ENCODE measurements around the gene ADAMTS18. TPM values are rescaled to one million over a fixed set of nuclear protein-coding genes. Genes with fewer than 3 reads are reported as not detected.

ADAMTS18 gene
- total RNA-seq, 1 experiment from 2014 or later: not detected

- Histone ChIP-seq H3K27me3 (replicated peaks; ENCODE audit: insufficient read depth, low read depth, low read length, poor library complexity) (peaks cover 5% of the 10 kb centered on the region), H3K36me3 (ENCODE audit: insufficient read depth, low read length, poor library complexity, severe bottlenecking) (no peaks in the 10 kb centered on the region), H3K27ac (ENCODE audit: low read depth, low read length, poor library complexity, severe bottlenecking) (no peak overlapping the region), H3K9me3 (ENCODE audit: low read depth, low read length, poor library complexity, severe bottlenecking) (no peaks in the 10 kb centered on the region), H3K4me3 (ENCODE audit: low read depth, low read length, poor library complexity, severe bottlenecking) (no peak overlapping the region), H3K4me1 (ENCODE audit: insufficient read depth, low read length, poor library complexity, severe bottlenecking) (no peaks in the 10 kb centered on the region)
- DNase-seq (ENCODE audit: low spot score): no peak
- CTCF ChIA-PET: no interaction called here
- TF ChIP-seq EZH2 (IDR thresholded peaks at IDR 0.05; ENCODE audit: borderline replicate concordance, low read depth, low read length, poor library complexity, severe bottlenecking) (no peak), CTCF (conservative IDR thresholded peaks at IDR 0.05; ENCODE audit: low read depth, low read length) (no peak)
- no TSS peak for BruUV-seq (replicated peaks)
- intact Hi-C loops (cut with micrococcal nuclease; ENCODE audit: unreplicated experiment): no loop called here
- POLR2A ChIA-PET (ENCODE audit: low non-redundant PET): no interaction called here
These were observed 32.2 kb downstream of the ADAMTS18 start for GRCh38 chr16:77402672-77403071.

GRCh38 chr16:77402118-77402517 is 32.7 kb downstream of the ADAMTS18 start:
- CTCF ChIA-PET: no interaction called here
- intact Hi-C loops (cut with micrococcal nuclease; ENCODE audit: unreplicated experiment): no loop called here
- DNase-seq (ENCODE audit: low spot score): no peak
- no TSS peak for BruUV-seq (replicated peaks)
- TF ChIP-seq EZH2 (IDR thresholded peaks at IDR 0.05; ENCODE audit: borderline replicate concordance, low read depth, low read length, poor library complexity, severe bottlenecking) (no peak), CTCF (conservative IDR thresholded peaks at IDR 0.05; ENCODE audit: low read depth, low read length) (no peak)
- POLR2A ChIA-PET (ENCODE audit: low non-redundant PET): no interaction called here
- no peak overlapping the region for H3K27ac ChIP-seq (ENCODE audit: low read depth, low read length, poor library complexity, severe bottlenecking)
- no peak overlapping the region for H3K4me3 ChIP-seq (ENCODE audit: low read depth, low read length, poor library complexity, severe bottlenecking)
- peaks cover 5% of the 10 kb centered on the region for H3K27me3 ChIP-seq (replicated peaks; ENCODE audit: insufficient read depth, low read depth, low read length, poor library complexity)
- H3K9me3 ChIP-seq (ENCODE audit: low read depth, low read length, poor library complexity, severe bottlenecking): no peaks in the 10 kb centered on the region
- no peaks in the 10 kb centered on the region for H3K36me3 ChIP-seq (ENCODE audit: insufficient read depth, low read length, poor library complexity, severe bottlenecking)
- no peaks in the 10 kb centered on the region for H3K4me1 ChIP-seq (ENCODE audit: insufficient read depth, low read length, poor library complexity, severe bottlenecking)

- POLR2A ChIA-PET (ENCODE audit: low non-redundant PET): no interaction called here
- H3K9me3 ChIP-seq (ENCODE audit: low read depth, low read length, poor library complexity, severe bottlenecking): no peaks in the 10 kb centered on the region
- no peak overlapping the region for H3K27ac ChIP-seq (ENCODE audit: low read depth, low read length, poor library complexity, severe bottlenecking)
- CTCF ChIA-PET: no interaction called here
- H3K27me3 ChIP-seq (replicated peaks; ENCODE audit: insufficient read depth, low read depth, low read length, poor library complexity): peaks cover 13% of the 10 kb centered on the region
- DNase-seq (ENCODE audit: low spot score): no peak
- BruUV-seq (replicated peaks): no TSS peak
- intact Hi-C loops (cut with micrococcal nuclease; ENCODE audit: unreplicated experiment): no loop called here
- TF ChIP-seq CTCF (conservative IDR thresholded peaks at IDR 0.05; ENCODE audit: low read depth, low read length) (no peak), EZH2 (IDR thresholded peaks at IDR 0.05; ENCODE audit: borderline replicate concordance, low read depth, low read length, poor library complexity, severe bottlenecking) (no peak)
- H3K4me3 ChIP-seq (ENCODE audit: low read depth, low read length, poor library complexity, severe bottlenecking): no peak overlapping the region
- H3K4me1 ChIP-seq (ENCODE audit: insufficient read depth, low read length, poor library complexity, severe bottlenecking): no peaks in the 10 kb centered on the region
- no peaks in the 10 kb centered on the region for H3K36me3 ChIP-seq (ENCODE audit: insufficient read depth, low read length, poor library complexity, severe bottlenecking)
These were observed 35.3 kb downstream of the ADAMTS18 start for GRCh38 chr16:77399546-77399945.

Measured in A673 (cell line).